GM18517 (cell line): ENCODE measurements around the gene HECA.
"Not testable (repeated sequence)": the region's sequence is repeated elsewhere in the genome, so short reads cannot be mapped to it uniquely, and the experiment has no call there.

ENCODE experiments used
- ATAC-seq: cut with Tn5 transposase; IDR thresholded peaks from one replicate; pipeline ENCODE4 v1.9.1; 2021; ENCODE audit warnings: mild to moderate bottlenecking, moderate library complexity; ENCODE audit not compliant: unreplicated experiment

HECA gene

GRCh38 chr6:139134817-139135577 is at the start of gene HECA:
TSS of gene HECA (plus strand) at chr6:139135080. CDS start at chr6:139135397, 317 bp downstream.
- peak; percentile 78 for ATAC-seq

- ATAC-seq = no peak
Measured at GRCh38 chr6:139091826-139092225, 43.1 kb upstream of the HECA start.

GRCh38 chr6:139099984-139100383 is 34.9 kb upstream of the HECA start:
- peak; percentile 96 for ATAC-seq

GRCh38 chr6:139107051-139107450 is 27.8 kb upstream of the HECA start:
- no peak for ATAC-seq

- no peak for ATAC-seq
Measured at GRCh38 chr6:139108378-139108777, 26.5 kb upstream of the HECA start.

GRCh38 chr6:139109558-139109957 is 25.3 kb upstream of the HECA start:
- ATAC-seq = no peak

- no peak for ATAC-seq
Measured at GRCh38 chr6:139112146-139112545, 22.7 kb upstream of the HECA start.

- ATAC-seq = no peak
Measured at GRCh38 chr6:139112561-139112960, 22.3 kb upstream of the HECA start.

- no peak for ATAC-seq
Measured at GRCh38 chr6:139114746-139115145, 20.1 kb upstream of the HECA start.

- ATAC-seq = no peak
Measured at GRCh38 chr6:139115989-139116758, 18.7 kb upstream of the HECA start.

GRCh38 chr6:139117734-139118133 is 17.1 kb upstream of the HECA start:
- ATAC-seq = no peak

GRCh38 chr6:139119552-139119951 is 15.3 kb upstream of the HECA start:
- no peak for ATAC-seq

GRCh38 chr6:139122823-139123222 is 12.1 kb upstream of the HECA start:
- ATAC-seq = not testable (repeated sequence)

- peak; percentile 100 for ATAC-seq
Measured at GRCh38 chr6:139124887-139125672, 9.8 kb upstream of the HECA start.

- ATAC-seq = no peak
Measured at GRCh38 chr6:139126255-139126654, 8.6 kb upstream of the HECA start.

- no peak for ATAC-seq
Measured at GRCh38 chr6:139126931-139127330, 7.9 kb upstream of the HECA start.

GRCh38 chr6:139129284-139129683 is 5.6 kb upstream of the HECA start:
- ATAC-seq = no peak

GRCh38 chr6:139131736-139132280 is 3.1 kb upstream of the HECA start:
- ATAC-seq = no peak

- ATAC-seq = no peak
Measured at GRCh38 chr6:139133262-139134063, 1.4 kb upstream of the HECA start.

GRCh38 chr6:139134064-139134395 is 850 bp upstream of the HECA start:
- ATAC-seq = no peak
